Stimulated activated CD4-positive, alpha-beta T cell treated with anti-CD3 and anti-CD28 coated beads, Interleukin-15, amount 100 ng/mL, for 24 hours (primary cell): ENCODE measurements around the gene MAGEF1.

Source experiments
- DNase-seq: peaks from one replicate; pipeline ENCODE4 v3.0.0-alpha.2; 2020

Gene MAGEF1

DNA sequence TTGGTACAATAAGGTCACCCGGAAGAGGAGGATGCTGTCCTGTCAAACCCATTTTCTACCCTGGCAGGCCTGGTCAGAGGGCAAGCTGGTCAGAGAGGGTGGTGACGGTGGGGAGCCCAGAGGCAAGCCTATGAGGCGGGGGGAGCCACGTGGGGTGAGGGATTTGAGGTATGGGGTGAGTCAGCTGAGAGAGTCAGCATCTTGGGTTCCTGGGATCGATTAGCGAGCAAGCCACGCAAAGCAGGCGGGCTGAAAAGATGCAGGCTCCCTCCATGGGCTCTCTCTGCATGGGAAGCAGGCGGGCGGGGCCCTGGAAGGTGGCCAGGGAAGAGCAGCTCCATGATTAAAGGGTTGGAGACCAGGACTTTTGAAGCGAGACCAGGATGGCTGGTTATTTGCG lies 48.1 kb downstream of the MAGEF1 start:
- DNase-seq: no peak

DNA sequence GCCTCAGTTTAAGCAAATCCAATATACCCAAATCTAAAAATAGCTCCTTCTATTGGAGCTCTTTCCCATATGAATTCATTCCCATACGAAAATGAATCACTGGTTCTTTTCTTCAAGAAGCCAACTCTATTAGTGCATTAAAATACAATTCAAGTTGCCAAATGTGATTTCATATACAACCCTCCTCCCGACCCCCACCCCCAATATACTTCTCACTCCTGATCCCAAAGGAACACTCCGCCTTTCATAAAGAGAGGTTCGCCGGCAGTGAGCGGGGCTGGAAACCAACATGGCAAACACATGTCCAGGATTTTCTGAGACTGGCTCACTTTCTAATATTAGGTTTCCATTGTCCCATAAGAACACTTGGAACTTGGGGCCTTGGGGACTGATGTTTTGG lies 48.5 kb downstream of the MAGEF1 start:
- DNase-seq: no peak

DNA sequence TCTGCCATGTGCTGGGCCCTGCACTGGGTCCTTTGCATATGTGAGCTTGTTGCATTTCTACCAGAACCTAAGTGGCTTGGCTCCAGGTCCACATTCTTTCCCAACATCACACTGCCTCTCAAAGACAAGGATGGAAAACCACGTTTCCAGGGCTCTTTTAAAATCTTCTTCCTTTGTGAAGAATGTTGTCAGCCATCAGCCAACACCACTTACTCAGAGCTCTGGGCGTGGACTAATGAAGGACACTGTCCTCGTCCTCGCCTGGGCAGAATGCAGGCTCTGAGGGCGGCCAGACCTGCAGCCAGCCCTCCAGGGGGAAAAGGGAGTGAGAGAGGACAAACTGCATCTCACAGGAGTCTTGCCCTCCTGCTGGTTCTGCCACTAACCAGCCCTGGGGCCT lies 49.7 kb downstream of the MAGEF1 start:
- DNase-seq: no peak

DNA sequence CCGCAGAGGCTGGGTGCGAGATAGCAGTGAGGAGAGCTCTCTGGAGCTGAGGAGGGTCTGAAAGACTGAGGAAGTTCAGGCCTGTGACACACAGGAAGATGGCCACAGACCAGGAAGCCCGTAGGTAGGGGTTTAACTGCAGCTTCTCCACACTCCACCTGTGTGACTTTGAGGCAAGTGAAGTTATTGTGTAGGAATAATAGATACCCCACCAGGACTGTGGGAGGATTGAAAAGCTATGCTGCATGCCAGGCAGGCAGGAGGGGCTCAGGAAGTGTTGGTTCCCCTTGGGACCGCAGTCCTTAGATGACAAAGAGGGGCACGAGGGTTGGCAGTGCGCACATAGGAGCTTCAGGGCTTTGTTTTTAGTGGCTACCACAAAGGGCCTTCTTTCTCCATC lies 50.9 kb downstream of the MAGEF1 start:
- no peak for DNase-seq
